ENCODE measurements around the gene ZNF529. TPM values are rescaled to one million over a fixed set of nuclear protein-coding genes. Genes with fewer than 3 reads are reported as not detected.
A peak's percentile ranks its signal among the peaks of the same experiment; 100 is the strongest.

Gene ZNF529
- total and polyA plus RNA-seq, 2 experiments from 2014 or later: 10.9 to 18.6 TPM

DNA sequence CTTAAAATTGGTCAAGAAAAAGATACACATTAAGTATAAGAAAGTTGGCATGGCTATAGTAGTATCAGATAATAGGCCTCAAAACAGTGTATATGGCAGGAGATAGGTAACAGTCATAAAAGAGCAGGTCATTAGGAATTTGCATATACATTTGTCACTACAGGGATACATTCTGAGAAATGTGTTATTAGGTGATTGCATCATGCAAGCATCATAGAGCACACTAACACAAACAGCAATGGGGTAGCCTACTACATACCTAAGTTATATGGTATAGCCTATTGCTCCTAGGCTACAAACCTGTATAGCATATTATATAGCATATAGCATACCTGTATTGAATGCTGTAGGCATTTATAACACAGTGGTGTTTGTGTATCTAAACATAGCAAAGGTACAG lies 6.2 kb upstream of the ZNF529 start:
- H3K4me3 ChIP-seq: no peak overlapping the region
- no peak for DNase-seq (ENCODE audit: low read depth in 1 of 2, low spot score in 1 of 2)
- H3K27me3 ChIP-seq: no peaks in the 10 kb centered on the region
- H3K27ac ChIP-seq: no peak overlapping the region
- H3K36me3 ChIP-seq: peaks cover 26% of the 10 kb centered on the region
- no peaks in the 10 kb centered on the region for H3K9me3 ChIP-seq (ENCODE audit: low read depth)
- TF ChIP-seq, protein P1, sequence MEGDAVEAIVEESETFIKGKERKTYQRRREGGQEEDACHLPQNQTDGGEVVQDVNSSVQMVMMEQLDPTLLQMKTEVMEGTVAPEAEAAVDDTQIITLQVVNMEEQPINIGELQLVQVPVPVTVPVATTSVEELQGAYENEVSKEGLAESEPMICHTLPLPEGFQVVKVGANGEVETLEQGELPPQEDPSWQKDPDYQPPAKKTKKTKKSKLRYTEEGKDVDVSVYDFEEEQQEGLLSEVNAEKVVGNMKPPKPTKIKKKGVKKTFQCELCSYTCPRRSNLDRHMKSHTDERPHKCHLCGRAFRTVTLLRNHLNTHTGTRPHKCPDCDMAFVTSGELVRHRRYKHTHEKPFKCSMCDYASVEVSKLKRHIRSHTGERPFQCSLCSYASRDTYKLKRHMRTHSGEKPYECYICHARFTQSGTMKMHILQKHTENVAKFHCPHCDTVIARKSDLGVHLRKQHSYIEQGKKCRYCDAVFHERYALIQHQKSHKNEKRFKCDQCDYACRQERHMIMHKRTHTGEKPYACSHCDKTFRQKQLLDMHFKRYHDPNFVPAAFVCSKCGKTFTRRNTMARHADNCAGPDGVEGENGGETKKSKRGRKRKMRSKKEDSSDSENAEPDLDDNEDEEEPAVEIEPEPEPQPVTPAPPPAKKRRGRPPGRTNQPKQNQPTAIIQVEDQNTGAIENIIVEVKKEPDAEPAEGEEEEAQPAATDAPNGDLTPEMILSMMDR (IDR thresholded peaks at IDR 0.05; ENCODE audit: low read depth, low read length): no peak
- peaks cover 4% of the 10 kb centered on the region for H3K4me1 ChIP-seq (ENCODE audit: low read depth)

DNA sequence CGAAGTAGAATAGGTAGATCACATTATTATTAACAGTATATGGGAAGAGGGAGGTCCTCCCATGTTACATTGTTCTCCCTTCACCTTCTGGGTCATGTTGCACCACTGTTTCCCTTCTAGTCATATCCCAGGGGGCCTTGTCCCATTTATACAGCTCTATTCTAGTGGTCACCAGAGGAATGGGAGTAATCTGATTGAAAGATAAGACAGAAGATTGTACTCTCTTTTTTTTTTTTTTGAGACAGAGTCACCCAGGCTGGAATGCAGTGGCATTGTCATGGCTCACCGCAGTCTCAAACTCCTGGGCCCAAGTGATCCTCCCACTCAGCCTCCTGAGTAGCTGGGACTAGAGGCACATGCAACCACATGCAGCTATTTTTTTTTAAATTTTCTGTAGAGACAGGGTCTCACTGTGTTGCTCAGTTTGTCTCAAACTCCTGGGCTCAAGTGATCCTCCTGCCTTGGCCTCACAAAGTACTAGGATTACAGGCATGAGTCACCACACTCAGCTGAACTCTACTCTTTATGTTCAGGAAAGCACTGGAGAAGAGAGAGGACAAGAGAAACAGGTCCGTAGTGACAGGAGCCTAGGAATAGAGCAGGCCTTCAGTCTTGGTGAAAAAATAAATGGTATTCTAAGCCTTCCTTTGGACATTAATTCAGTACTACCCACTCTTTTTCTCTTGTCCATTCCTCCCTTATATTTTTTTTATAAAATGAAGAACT lies 4.3 kb upstream of the ZNF529 start:
- Histone ChIP-seq H3K9me3 (ENCODE audit: low read depth) (no peaks in the 10 kb centered on the region), H3K36me3 (peaks cover 22% of the 10 kb centered on the region), H3K27ac (no peak overlapping the region), H3K4me1 (ENCODE audit: low read depth) (peaks cover 5% of the 10 kb centered on the region), H3K27me3 (no peaks in the 10 kb centered on the region), H3K4me3 (no peak overlapping the region)
- no peak for DNase-seq (ENCODE audit: low read depth in 1 of 2, low spot score in 1 of 2)
- TF ChIP-seq, protein P1 (IDR thresholded peaks at IDR 0.05; ENCODE audit: low read depth, low read length): no peak

DNA sequence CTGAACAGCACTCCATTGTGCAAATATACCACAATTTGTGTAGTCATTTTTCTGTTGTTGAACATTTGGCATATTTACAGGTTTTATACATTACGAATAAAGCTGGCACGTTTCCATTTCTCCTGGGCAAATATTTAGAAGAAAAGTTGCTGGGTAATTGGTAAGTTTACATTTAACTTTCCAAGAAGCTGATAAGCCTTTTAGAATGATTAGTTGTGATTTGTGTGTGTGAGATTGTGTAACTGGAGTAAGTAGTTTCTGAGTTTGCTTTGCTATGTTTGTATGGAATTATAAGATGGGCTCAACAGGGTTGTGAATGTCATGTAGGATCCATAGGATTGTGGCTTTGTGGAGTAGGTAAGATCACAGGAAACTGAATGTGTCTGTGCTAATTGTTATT lies 1.6 kb upstream of the ZNF529 start:
- DNase-seq (ENCODE audit: low read depth in 1 of 2, low spot score in 1 of 2): no peak
- Histone ChIP-seq H3K36me3 (peaks cover 8% of the 10 kb centered on the region), H3K4me1 (ENCODE audit: low read depth) (peaks cover 10% of the 10 kb centered on the region), H3K27ac (peak overlapping the region; percentile 93), H3K9me3 (ENCODE audit: low read depth) (no peaks in the 10 kb centered on the region), H3K4me3 (peak overlapping the region; percentile 75), H3K27me3 (no peaks in the 10 kb centered on the region)
- TF ChIP-seq, protein P1 (IDR thresholded peaks at IDR 0.05; ENCODE audit: low read depth, low read length): no peak

DNA sequence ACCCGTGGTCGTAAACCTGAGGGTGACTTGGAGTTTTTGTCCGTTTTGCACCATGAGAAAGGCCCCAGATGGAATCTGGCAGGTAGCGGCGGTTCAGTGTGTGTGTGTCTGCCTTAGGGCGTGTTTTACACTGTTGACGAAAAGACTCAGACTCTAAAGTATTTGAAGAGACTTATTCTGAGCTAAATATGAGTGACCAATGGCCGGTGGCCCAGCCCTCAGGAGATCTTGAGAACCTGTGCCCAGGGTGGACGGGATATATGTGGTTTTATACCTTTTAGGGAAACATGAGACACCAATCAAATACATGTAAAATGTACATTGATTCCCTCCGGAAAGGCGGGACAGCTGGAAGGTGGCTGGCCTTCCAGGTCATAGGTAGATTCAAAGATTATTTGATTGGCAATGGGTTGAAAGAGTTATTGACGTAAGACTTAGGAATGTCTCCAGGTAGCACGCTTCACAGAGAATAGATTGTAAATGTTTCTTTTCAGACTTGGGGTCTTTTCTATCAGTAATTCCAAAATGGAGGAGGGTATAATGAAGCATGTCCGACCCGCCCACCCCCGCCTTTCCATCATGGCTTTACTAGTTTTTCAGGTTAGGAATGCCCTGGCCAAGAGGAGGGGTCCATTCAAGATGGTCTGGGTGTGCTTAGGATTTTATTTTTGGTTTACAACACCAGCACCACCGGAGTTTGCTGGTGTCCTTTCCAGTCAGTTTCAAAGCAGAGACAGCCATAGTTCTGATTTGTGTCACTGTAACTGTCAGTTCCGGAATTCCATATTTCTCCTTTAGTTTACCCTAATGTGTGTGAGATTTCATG lies 1.0 kb upstream of the ZNF529 start:
- H3K27me3 ChIP-seq: no peaks in the 10 kb centered on the region
- TF ChIP-seq, protein P1 (IDR thresholded peaks at IDR 0.05; ENCODE audit: low read depth, low read length): no peak
- peaks cover 10% of the 10 kb centered on the region for H3K4me1 ChIP-seq (ENCODE audit: low read depth)
- DNase-seq (ENCODE audit: low read depth in 1 of 2, low spot score in 1 of 2): peak; percentile 0 to 35
- peaks cover 7% of the 10 kb centered on the region for H3K36me3 ChIP-seq
- H3K4me3 ChIP-seq: peak overlapping the region; percentile 75
- no peaks in the 10 kb centered on the region for H3K9me3 ChIP-seq (ENCODE audit: low read depth)
- peak overlapping the region; percentile 93 for H3K27ac ChIP-seq

DNA sequence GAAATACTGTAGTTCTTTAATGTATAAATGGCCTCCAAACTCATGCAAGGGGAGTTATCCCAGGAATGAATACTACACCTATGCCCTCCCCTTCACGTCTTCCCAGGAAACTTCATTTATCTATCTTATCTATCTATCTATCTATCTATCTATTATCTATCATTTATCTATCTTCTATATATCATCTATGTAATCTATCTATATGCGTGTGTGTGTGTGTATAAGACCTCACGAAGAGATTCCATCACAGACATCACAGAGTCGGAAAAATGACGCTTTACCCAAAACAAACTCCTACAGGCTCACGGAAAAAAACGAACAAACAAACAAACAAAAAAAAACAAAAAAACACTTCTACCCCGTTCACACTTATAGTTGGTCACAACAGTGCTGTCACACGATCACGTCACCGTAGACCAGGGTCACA lies 486 bp downstream of the ZNF529 start:
- peak overlapping the region; percentile 75 for H3K4me3 ChIP-seq
- peak overlapping the region; percentile 93 for H3K27ac ChIP-seq
- DNase-seq (ENCODE audit: low read depth in 1 of 2, low spot score in 1 of 2): no peak
- no peaks in the 10 kb centered on the region for H3K9me3 ChIP-seq (ENCODE audit: low read depth)
- TF ChIP-seq, protein P1 (IDR thresholded peaks at IDR 0.05; ENCODE audit: low read depth, low read length): no peak
- H3K36me3 ChIP-seq: peaks cover 7% of the 10 kb centered on the region
- no peaks in the 10 kb centered on the region for H3K27me3 ChIP-seq
- H3K4me1 ChIP-seq (ENCODE audit: low read depth): peaks cover 10% of the 10 kb centered on the region

All from cardiac muscle cell (in vitro differentiated cells and primary cell).